ENCODE data around the gene GZF1. TPM values are rescaled to one million over a fixed set of nuclear protein-coding genes. Genes with fewer than 3 reads are reported as not detected.

The GZF1 gene
- total and polyA plus RNA-seq, 12 donors = 8.0 to 31.7 (median 18.7) TPM

DNA sequence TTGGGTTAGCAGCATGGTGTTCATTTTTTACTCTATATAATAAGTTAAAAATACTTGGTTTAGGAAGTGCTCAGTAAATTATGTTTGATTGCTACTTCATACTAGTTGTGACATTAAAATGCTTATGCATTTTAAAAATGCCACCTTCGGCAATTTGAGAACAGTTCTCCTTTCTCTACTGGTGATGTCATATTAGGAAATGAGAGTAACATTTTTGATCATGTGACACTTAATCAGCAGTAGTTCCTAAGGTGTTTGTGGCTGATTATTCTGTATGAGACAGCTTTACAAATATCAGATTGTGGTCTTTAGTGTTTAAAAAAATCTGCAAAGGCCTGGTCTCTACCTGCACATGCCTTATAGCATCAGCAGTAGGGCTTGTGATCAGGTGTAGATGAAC, 4.4 kb downstream of the GZF1 start:
- Histone ChIP-seq H3K36me3 (replicated peaks in 1 of 2) (peaks cover 0 to 41% of the 10 kb centered on the region in 2 donors), H3K4me1 (replicated peaks in 1 of 2) (peaks cover 25 to 68% of the 10 kb centered on the region in 2 donors), H3K27ac (peak overlapping the region in 2 of 5 donors; percentile 24 to 36), H3K9me3 (replicated peaks in 1 of 3) (no peaks in the 10 kb centered on the region), H3K27me3 (no peaks in the 10 kb centered on the region), H3K4me3 (no peak overlapping the region)
- intact Hi-C loops (cut with DNase I) = loop anchor here in 1 of 2 donors (10.0 kb wide), 1 partner anchor 58 kb away; the partner anchor contains the start of gene NAPB
- TF ChIP-seq CTCF (IDR thresholded peaks at IDR 0.05) = no peak
- TF ChIP-seq POLR2A (IDR thresholded peaks at IDR 0.05) = no peak
- 27 to 59% (median 48%) methylated on average over 1 of the region's 1 CpG for WGBS, 4 donors
- DNase-seq = no peak

- Histone ChIP-seq H3K27ac (no peak overlapping the region), H3K27me3 (no peaks in the 10 kb centered on the region)
- intact Hi-C loops (cut with DNase I) = loop anchor here in 1 of 2 donors (10.0 kb wide), 1 partner anchor 57 kb away; the partner anchor contains the start of gene NAPB
Measured at GRCh38 chr20:23367770-23368169, 5.8 kb downstream of the GZF1 start.

DNA sequence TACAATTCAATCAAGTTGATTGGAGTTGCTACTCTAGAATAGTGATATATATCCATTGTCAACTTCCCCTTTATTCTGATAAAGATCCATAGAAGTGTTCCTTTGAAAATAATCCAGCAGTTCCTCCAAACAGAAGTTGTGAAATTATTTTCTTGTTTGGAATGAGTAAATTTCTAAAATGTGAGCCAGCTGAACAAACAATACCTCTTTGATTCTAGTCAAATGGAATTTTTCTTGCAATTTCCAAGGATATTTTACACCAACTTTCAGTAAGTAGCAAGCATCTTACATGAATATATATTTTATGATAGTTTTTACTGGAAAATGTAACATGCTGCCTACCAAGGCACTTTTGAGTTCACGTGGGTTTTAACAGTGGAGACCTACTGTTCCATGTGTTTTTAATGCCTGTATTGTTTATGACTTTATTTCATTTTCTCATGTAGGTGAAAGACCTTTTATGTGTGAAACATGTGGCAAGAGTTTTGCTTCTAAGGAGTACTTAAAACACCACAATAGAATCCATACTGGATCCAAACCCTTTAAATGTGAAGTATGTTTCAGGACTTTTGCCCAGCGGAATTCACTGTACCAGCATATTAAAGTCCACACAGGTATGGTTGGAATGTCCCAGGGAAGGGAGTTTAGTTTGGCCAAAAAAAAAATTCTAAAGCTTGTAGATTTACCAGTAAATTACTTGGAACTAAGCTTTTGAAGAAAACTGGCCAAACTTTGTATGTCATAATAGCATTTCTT, 6.5 kb downstream of the GZF1 start:
- H3K9me3 ChIP-seq (replicated peaks in 1 of 3) = no peaks in the 10 kb centered on the region
- intact Hi-C loops (cut with DNase I) = loop anchor here in 1 of 2 donors (10.0 kb wide), 1 partner anchor 56 kb away; the partner anchor contains the start of gene NAPB
- H3K4me1 ChIP-seq (replicated peaks in 1 of 2) = peaks cover 28 to 74% of the 10 kb centered on the region in 2 donors
- peaks cover 0 to 57% of the 10 kb centered on the region in 2 donors for H3K36me3 ChIP-seq (replicated peaks in 1 of 2)
- 91 to 97% (median 93%) methylated on average over 2 of the region's 2 CpGs for WGBS, 4 donors
- no peak overlapping the region for H3K4me3 ChIP-seq
- TF ChIP-seq POLR2A (IDR thresholded peaks at IDR 0.05) (no peak), CTCF (IDR thresholded peaks at IDR 0.05) (no peak)
- no peak for DNase-seq
- no peak overlapping the region for H3K27ac ChIP-seq
- no peaks in the 10 kb centered on the region for H3K27me3 ChIP-seq

More at GRCh38 chr20:23367770-23368169, 5.8 kb downstream of the GZF1 start:
- Histone ChIP-seq H3K4me1 (replicated peaks in 1 of 2) (peaks cover 35 to 80% of the 10 kb centered on the region in 2 donors), H3K9me3 (replicated peaks in 1 of 3) (no peaks in the 10 kb centered on the region), H3K36me3 (replicated peaks in 1 of 2) (peaks cover 0 to 50% of the 10 kb centered on the region in 2 donors), H3K4me3 (no peak overlapping the region)
- TF ChIP-seq POLR2A (IDR thresholded peaks at IDR 0.05) (no peak), CTCF (IDR thresholded peaks at IDR 0.05) (no peak)
- DNase-seq = no peak

DNA sequence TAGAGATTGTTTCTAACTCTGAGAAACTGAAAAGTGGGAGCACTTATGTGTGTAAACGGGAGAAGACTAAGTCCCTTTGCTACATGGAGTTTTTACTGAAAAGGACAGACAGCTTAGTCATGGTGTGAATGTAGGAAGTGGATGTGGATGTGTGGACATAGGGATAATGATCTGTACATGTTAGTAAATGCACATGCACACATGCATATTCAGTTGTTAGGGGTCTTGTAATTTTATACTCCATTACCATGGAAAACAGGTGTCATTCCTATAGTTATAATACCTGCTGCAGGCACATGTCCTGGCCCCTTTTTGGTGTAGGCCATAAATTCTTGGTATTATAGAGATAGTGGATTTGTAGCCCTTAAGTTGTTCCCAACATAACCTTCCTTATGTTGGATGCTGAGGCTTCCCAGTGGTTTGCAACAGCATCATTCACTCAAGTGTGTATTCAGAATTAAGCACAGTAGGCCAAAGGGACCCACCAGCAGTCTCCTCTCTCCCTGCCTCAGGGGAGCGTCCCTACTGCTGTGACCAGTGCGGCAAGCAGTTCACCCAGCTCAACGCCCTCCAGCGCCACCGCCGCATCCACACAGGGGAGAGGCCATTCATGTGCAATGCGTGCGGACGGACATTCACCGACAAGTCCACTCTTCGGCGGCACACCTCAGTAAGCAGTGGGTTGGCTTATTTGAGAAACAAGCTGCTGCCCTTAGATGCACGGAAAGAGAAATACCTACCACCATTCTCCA, 7.3 kb downstream of the GZF1 start:
- 96 to 97% (median 97%) methylated on average over 14 of the region's 14 CpGs for WGBS, 4 donors
- Histone ChIP-seq H3K27ac (no peak overlapping the region), H3K4me1 (replicated peaks in 1 of 2) (peaks cover 27 to 67% of the 10 kb centered on the region in 2 donors), H3K4me3 (no peak overlapping the region), H3K27me3 (no peaks in the 10 kb centered on the region), H3K36me3 (replicated peaks in 1 of 2) (peaks cover 0 to 62% of the 10 kb centered on the region in 2 donors), H3K9me3 (replicated peaks in 1 of 3) (no peaks in the 10 kb centered on the region)
- intact Hi-C loops (cut with DNase I) = loop anchor here in 1 of 2 donors (10.0 kb wide), 1 partner anchor 56 kb away; the partner anchor contains the start of gene NAPB
- DNase-seq = no peak
- TF ChIP-seq POLR2A (IDR thresholded peaks at IDR 0.05) (no peak), CTCF (IDR thresholded peaks at IDR 0.05) (no peak)

Measured in adrenal gland (tissue), 12 donors.